Measurements from ENCODE around the gene NKTR. TPM values are rescaled to one million over a fixed set of nuclear protein-coding genes. Genes with fewer than 3 reads are reported as not detected.

NKTR gene
- polyA plus RNA-seq, 3 donors: 2.6 to 78.5 (median 5.8) TPM

- Histone ChIP-seq H3K9ac (ENCODE audit: insufficient read depth, low read length, poor library complexity, severe bottlenecking) (no peak overlapping the region), H2AFZ (ENCODE audit: insufficient read depth, low read depth, low read length, poor library complexity, severe bottlenecking) (no peak overlapping the region), H3K4me3 (replicated peaks in 1 of 3; ENCODE audit: low read depth in 2 of 3, low read length in 3 of 3) (no peak overlapping the region), H3K79me2 (ENCODE audit: insufficient read depth, low read length) (no peaks in the 10 kb centered on the region), H3K9me3 (replicated peaks in 1 of 2; ENCODE audit: control insufficient read depth in 1 of 2, insufficient read depth in 1 of 2, low read length in 2 of 2) (no peaks in the 10 kb centered on the region), H4K20me1 (ENCODE audit: insufficient read depth, low read length) (no peaks in the 10 kb centered on the region), H3K27me3 (ENCODE audit: control insufficient read depth in 2 of 2, insufficient read depth in 2 of 2, low read length in 2 of 2) (no peaks in the 10 kb centered on the region), H3K36me3 (replicated peaks in 1 of 2; ENCODE audit: control insufficient read depth in 1 of 2, insufficient read depth in 2 of 2, low read length in 2 of 2) (no peaks in the 10 kb centered on the region), H3K4me1 (ENCODE audit: control insufficient read depth in 1 of 2, insufficient read depth in 2 of 2, low read length in 2 of 2) (no peaks in the 10 kb centered on the region), H3K4me2 (replicated peaks; ENCODE audit: extremely low read depth, low read length, poor library complexity, severe bottlenecking) (no peak overlapping the region), H3K27ac (ENCODE audit: low read depth in 1 of 2, low read length in 2 of 2) (no peak overlapping the region)
- 93% methylated on average over 17 of the region's 18 CpGs for WGBS (ENCODE audit: insufficient coverage)
- no peak for DNase-seq
- H3K4me3 Mint-ChIP-seq: no peak overlapping the region
- no peaks in the 10 kb centered on the region for H3K36me3 Mint-ChIP-seq
- peaks cover 3% of the 10 kb centered on the region for H3K4me1 Mint-ChIP-seq
- H3K27ac Mint-ChIP-seq: no peak overlapping the region
- TF ChIP-seq, protein P1, sequence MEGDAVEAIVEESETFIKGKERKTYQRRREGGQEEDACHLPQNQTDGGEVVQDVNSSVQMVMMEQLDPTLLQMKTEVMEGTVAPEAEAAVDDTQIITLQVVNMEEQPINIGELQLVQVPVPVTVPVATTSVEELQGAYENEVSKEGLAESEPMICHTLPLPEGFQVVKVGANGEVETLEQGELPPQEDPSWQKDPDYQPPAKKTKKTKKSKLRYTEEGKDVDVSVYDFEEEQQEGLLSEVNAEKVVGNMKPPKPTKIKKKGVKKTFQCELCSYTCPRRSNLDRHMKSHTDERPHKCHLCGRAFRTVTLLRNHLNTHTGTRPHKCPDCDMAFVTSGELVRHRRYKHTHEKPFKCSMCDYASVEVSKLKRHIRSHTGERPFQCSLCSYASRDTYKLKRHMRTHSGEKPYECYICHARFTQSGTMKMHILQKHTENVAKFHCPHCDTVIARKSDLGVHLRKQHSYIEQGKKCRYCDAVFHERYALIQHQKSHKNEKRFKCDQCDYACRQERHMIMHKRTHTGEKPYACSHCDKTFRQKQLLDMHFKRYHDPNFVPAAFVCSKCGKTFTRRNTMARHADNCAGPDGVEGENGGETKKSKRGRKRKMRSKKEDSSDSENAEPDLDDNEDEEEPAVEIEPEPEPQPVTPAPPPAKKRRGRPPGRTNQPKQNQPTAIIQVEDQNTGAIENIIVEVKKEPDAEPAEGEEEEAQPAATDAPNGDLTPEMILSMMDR (IDR thresholded peaks at IDR 0.05): no peak
- H3K9me3 Mint-ChIP-seq: no peaks in the 10 kb centered on the region
- peaks cover 5 to 13% (median 7%) of the 10 kb centered on the region in 3 donors for H3K27me3 Mint-ChIP-seq (ENCODE audit: low read depth in 3 of 3)
- intact Hi-C loops (cut with micrococcal nuclease): no loop called here
Measured at GRCh38 chr3:42697289-42698051, 97.0 kb downstream of the NKTR start.

Other genes starting within 250 kb of the NKTR start
- not detected for gene LYZL4, start 190.1 kb upstream of the NKTR start, polyA plus RNA-seq
- gene VIPR1, start 98.0 kb upstream of the NKTR start, polyA plus RNA-seq: 10 to 100 TPM; 15.5 to 80.9 (median 16.0) TPM
- gene SEC22C, start 18.7 kb upstream of the NKTR start, polyA plus RNA-seq: 10 to 100 TPM; 15.3 to 28.4 (median 27.4) TPM
- 10 to 100 TPM; 35.7 to 89.1 (median 89.1) TPM for gene SS18L2, start 9.8 kb upstream of the NKTR start, polyA plus RNA-seq
- 1 to 10 TPM in 1 of 3 donors, under 1 TPM in 2; 0.35 to 9.8 (median 0.41) TPM for gene ZBTB47, start 53.0 kb downstream of the NKTR start, polyA plus RNA-seq
- not detected for gene KLHL40, start 84.9 kb downstream of the NKTR start, polyA plus RNA-seq
- gene HHATL, start 102.1 kb downstream of the NKTR start, polyA plus RNA-seq: not detected
- 1 to 10 TPM in 2 of 3 donors, under 1 TPM in 1; 0.97 to 2.4 (median 1.8) TPM for gene CCDC13, start 172.6 kb downstream of the NKTR start, polyA plus RNA-seq
- 100 to 1,000 TPM in 2 of 3 donors, 10 to 100 TPM in 1; 34.8 to 115 (median 104) TPM for gene HIGD1A, start 203.8 kb downstream of the NKTR start, polyA plus RNA-seq
- under 1 TPM in 1 of 3 donors, not detected in 2; 0.49 TPM for gene ACKR2, start 208.8 kb downstream of the NKTR start, polyA plus RNA-seq